ENCODE measurements around the gene MYO1B.

Gene MYO1B

GRCh38 chr2:191226196-191226595 lies 19.0 kb upstream of the MYO1B start:
- no peak for DNase-seq (ENCODE audit: low read depth)

- no peak for DNase-seq (ENCODE audit: low read depth)
These were observed 16.9 kb upstream of the MYO1B start for GRCh38 chr2:191228333-191228732.

GRCh38 chr2:191228861-191229260 lies 16.3 kb upstream of the MYO1B start:
- no peak for DNase-seq (ENCODE audit: low read depth)

- no peak for DNase-seq (ENCODE audit: low read depth)
These were observed 15.0 kb upstream of the MYO1B start for GRCh38 chr2:191230174-191230573.

GRCh38 chr2:191231995-191232394 lies 13.2 kb upstream of the MYO1B start:
- no peak for DNase-seq (ENCODE audit: low read depth)

- no peak for DNase-seq (ENCODE audit: low read depth)
These were observed 11.7 kb upstream of the MYO1B start for GRCh38 chr2:191233533-191233932.

GRCh38 chr2:191234376-191234775 lies 10.8 kb upstream of the MYO1B start:
- no peak for DNase-seq (ENCODE audit: low read depth)

GRCh38 chr2:191240871-191241270 lies 4.3 kb upstream of the MYO1B start:
- no peak for DNase-seq (ENCODE audit: low read depth)

- DNase-seq (ENCODE audit: low read depth), result no peak
These were observed 3.8 kb upstream of the MYO1B start for GRCh38 chr2:191241418-191241817.

GRCh38 chr2:191243154-191243553 lies 2.0 kb upstream of the MYO1B start:
- DNase-seq (ENCODE audit: low read depth), result no peak

- no peak for DNase-seq (ENCODE audit: low read depth)
These were observed 854 bp upstream of the MYO1B start for GRCh38 chr2:191244350-191244749.

- DNase-seq (ENCODE audit: low read depth), result no peak
These were observed 796 bp downstream of the MYO1B start for GRCh38 chr2:191245869-191246531.

GRCh38 chr2:191246820-191247380 lies 1.7 kb downstream of the MYO1B start:
- DNase-seq (ENCODE audit: low read depth), result no peak

- DNase-seq (ENCODE audit: low read depth), result no peak
These were observed 2.3 kb downstream of the MYO1B start for GRCh38 chr2:191247381-191248057.

GRCh38 chr2:191249156-191249813 lies 4.1 kb downstream of the MYO1B start:
- DNase-seq (ENCODE audit: low read depth), result no peak

GRCh38 chr2:191250400-191250799 lies 5.2 kb downstream of the MYO1B start:
- DNase-seq (ENCODE audit: low read depth), result no peak

- DNase-seq (ENCODE audit: low read depth), result no peak
These were observed 5.8 kb downstream of the MYO1B start for GRCh38 chr2:191250986-191251385.

GRCh38 chr2:191252699-191253098 lies 7.5 kb downstream of the MYO1B start:
- DNase-seq (ENCODE audit: low read depth), result no peak

- no peak for DNase-seq (ENCODE audit: low read depth)
These were observed 8.3 kb downstream of the MYO1B start for GRCh38 chr2:191253476-191253875.

GRCh38 chr2:191255271-191255670 lies 10.1 kb downstream of the MYO1B start:
- no peak for DNase-seq (ENCODE audit: low read depth)

- no peak for DNase-seq (ENCODE audit: low read depth)
These were observed 10.6 kb downstream of the MYO1B start for GRCh38 chr2:191255756-191256312.

- no peak for DNase-seq (ENCODE audit: low read depth)
These were observed 12.7 kb downstream of the MYO1B start for GRCh38 chr2:191257934-191258333.

GRCh38 chr2:191258996-191259395 lies 13.8 kb downstream of the MYO1B start:
- DNase-seq (ENCODE audit: low read depth), result no peak

Measured in stimulated activated CD8-positive, alpha-beta memory T cell treated with anti-CD3 and anti-CD28 coated beads, Interleukin-12 subunit alpha, Interleukin-12 subunit beta, amount 100 ng/mL, for 1 hour (primary cell).